ENCODE results near the gene DPF1.

DNA sequence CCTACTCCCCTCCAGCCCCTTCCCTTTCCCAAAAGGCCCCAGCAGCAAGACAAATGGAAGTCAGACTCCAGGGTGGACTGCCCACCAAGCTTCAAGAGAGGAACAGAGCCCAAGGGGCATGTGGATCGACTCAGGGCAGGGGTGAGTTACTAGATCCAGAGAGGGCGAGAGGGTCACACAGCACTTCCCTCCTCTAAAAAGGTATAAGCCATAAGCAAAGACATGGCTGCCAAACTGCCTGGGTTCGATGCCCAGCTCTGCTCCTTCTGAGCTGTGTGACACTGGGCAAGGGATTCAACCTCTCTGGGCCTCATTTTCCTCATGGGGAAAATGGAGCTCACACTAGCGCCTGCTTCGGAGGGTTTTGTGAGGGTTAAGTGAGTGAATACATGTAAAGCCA is 28.4 kb upstream of the DPF1 start:
- TF ChIP-seq, protein P1, sequence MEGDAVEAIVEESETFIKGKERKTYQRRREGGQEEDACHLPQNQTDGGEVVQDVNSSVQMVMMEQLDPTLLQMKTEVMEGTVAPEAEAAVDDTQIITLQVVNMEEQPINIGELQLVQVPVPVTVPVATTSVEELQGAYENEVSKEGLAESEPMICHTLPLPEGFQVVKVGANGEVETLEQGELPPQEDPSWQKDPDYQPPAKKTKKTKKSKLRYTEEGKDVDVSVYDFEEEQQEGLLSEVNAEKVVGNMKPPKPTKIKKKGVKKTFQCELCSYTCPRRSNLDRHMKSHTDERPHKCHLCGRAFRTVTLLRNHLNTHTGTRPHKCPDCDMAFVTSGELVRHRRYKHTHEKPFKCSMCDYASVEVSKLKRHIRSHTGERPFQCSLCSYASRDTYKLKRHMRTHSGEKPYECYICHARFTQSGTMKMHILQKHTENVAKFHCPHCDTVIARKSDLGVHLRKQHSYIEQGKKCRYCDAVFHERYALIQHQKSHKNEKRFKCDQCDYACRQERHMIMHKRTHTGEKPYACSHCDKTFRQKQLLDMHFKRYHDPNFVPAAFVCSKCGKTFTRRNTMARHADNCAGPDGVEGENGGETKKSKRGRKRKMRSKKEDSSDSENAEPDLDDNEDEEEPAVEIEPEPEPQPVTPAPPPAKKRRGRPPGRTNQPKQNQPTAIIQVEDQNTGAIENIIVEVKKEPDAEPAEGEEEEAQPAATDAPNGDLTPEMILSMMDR (IDR thresholded peaks at IDR 0.05; ENCODE audit: low read depth, low read length, poor library complexity, severe bottlenecking): no peak
- no peak for TF ChIP-seq EZH2phosphoT487 (IDR thresholded peaks at IDR 0.05; ENCODE audit: borderline replicate concordance, low read length)

Data from DOHH2 (cell line).